Bronchial epithelial cell (primary cell): ENCODE results near the gene RIGI. TPM values are rescaled to one million over a fixed set of nuclear protein-coding genes. Genes with fewer than 3 reads are reported as not detected.

Experiments used
- DNase-seq: peaks from one replicate; pipeline ENCODE4 v3.0.0-alpha.2; 2010; ENCODE audit warnings: low read depth
- FAIRE-seq: peaks from 2 replicates; lab custom pipeline; 2011; peaks lifted over from hg19 to GRCh38; lab: Jason Lieb, UNC
- H3K27me3 ChIP-seq: 2 replicates; pipeline ENCODE4 v1.5.1; 2011; ENCODE audit warnings: low read length; ENCODE audit not compliant: control insufficient read depth, insufficient read depth
- H3K36me3 ChIP-seq: 2 replicates; pipeline ENCODE4 v1.5.1; 2011; ENCODE audit warnings: low read length; ENCODE audit not compliant: control insufficient read depth, insufficient read depth
- H3K4me3 ChIP-seq: 2 replicates; pipeline ENCODE4 v1.5.1; 2011; ENCODE audit warnings: mild to moderate bottlenecking, low read depth, low read length, control low read depth
- total RNA-seq: library from RNA; depleted of rRNA; stranded (reverse); fragments of >200 nt; gene quantifications from 2 replicates; pipeline ENCODE4 v1.2.1, GENCODE V29; 2014
- TF ChIP-seq, protein P1 (sequence below): IDR thresholded peaks from 2 replicates; pipeline ENCODE4 v1.5.1; 2011; ENCODE audit warnings: mild to moderate bottlenecking, moderate library complexity, low read length, control low read depth, inconsistent platforms; ENCODE audit not compliant: insufficient read depth, severe bottlenecking

Gene RIGI
- 1.8 and 2.9 TPM in 2 replicates for total RNA-seq

- Histone ChIP-seq H3K4me3 (peak within 1 kb of the TSS; percentile 64), H3K27me3 (no peaks in the 10 kb centered on the region), H3K36me3 (no peaks in the 10 kb centered on the region)
- peak; percentile 86 for DNase-seq
- no peak for FAIRE-seq
- TF ChIP-seq, protein P1, sequence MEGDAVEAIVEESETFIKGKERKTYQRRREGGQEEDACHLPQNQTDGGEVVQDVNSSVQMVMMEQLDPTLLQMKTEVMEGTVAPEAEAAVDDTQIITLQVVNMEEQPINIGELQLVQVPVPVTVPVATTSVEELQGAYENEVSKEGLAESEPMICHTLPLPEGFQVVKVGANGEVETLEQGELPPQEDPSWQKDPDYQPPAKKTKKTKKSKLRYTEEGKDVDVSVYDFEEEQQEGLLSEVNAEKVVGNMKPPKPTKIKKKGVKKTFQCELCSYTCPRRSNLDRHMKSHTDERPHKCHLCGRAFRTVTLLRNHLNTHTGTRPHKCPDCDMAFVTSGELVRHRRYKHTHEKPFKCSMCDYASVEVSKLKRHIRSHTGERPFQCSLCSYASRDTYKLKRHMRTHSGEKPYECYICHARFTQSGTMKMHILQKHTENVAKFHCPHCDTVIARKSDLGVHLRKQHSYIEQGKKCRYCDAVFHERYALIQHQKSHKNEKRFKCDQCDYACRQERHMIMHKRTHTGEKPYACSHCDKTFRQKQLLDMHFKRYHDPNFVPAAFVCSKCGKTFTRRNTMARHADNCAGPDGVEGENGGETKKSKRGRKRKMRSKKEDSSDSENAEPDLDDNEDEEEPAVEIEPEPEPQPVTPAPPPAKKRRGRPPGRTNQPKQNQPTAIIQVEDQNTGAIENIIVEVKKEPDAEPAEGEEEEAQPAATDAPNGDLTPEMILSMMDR: peak; percentile 43
Measured at GRCh38 chr9:32526041-32526706, at the start of gene RIGI. Gene RIGI (minus strand): TSS chr9:32526196. CDS start chr9:32526166, 30 bp downstream.

- H3K36me3 ChIP-seq: no peaks in the 10 kb centered on the region
- FAIRE-seq: no peak
- no peaks in the 10 kb centered on the region for H3K27me3 ChIP-seq
- H3K4me3 ChIP-seq: no peak overlapping the region
- no peak for DNase-seq
- TF ChIP-seq, protein P1: no peak
Measured at GRCh38 chr9:32574858-32575257, 48.9 kb upstream of the RIGI start.

GRCh38 chr9:32573821-32574220, 47.8 kb upstream of the RIGI start:
- no peak for FAIRE-seq
- no peak for DNase-seq
- H3K4me3 ChIP-seq: no peak overlapping the region

GRCh38 chr9:32572900-32573523, 47.0 kb upstream of the RIGI start, which contains the start of gene NDUFB6:
Gene NDUFB6 (minus strand): TSS chr9:32573159. CDS start chr9:32573060, 99 bp downstream.
- peak; percentile 87 for DNase-seq
- TF ChIP-seq, protein P1: no peak
- Histone ChIP-seq H3K36me3 (no peaks in the 10 kb centered on the region), H3K27me3 (no peaks in the 10 kb centered on the region), H3K4me3 (peak within 1 kb of the TSS; percentile 79)
- FAIRE-seq: no peak

More at GRCh38 chr9:32573821-32574220, 47.8 kb upstream of the RIGI start:
- TF ChIP-seq, protein P1: no peak
- no peaks in the 10 kb centered on the region for H3K27me3 ChIP-seq
- H3K36me3 ChIP-seq: no peaks in the 10 kb centered on the region

DNA sequence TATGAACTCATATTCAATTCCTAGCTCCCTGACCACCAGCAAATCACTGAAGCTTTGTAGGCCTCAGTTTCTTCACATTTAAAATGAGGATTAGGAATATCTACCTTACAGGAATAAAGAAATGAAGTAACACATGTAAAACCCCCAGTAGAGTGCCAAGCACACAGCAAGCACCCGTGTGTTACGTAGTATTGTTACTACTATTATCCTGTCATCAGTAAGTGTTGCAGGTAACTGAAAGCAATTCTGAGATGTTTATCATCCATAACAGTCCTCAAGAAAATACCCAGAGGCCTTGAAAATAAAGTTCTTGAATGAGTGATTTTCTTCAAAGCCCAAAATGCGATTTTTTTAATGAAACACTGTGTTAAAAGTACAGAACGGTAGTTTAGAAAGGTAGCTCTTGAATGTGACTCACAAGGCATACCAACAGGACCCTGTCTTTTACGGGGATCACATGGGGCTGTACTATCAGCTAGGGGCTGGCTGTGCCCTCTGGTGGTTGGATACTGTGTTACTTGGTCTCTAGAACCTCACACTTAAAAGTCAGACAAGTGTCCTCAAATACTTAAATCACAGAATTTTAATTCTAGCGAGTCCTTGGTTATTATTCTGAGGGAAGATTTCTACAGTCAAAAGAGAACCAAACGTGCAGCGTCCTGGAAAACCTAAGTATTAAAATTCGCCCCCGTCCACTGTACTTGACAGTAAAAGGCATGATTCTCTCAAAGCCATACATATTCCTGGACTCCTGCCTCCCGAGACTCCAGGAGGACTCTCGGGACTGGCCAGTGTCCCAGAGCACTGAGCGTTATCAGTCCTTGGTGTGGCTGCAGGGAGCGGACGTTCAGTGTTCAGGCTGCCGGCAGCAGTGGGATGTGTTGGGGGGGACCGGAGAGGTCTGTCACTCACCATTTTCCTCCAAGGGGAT, 46.2 kb upstream of the RIGI start:
- Histone ChIP-seq H3K36me3 (no peaks in the 10 kb centered on the region), H3K4me3 (peak overlapping the region; percentile 79), H3K27me3 (no peaks in the 10 kb centered on the region)
- TF ChIP-seq, protein P1: peak; percentile 76
- FAIRE-seq (no peak), DNase-seq (peak; percentile 88)
